Hepatocyte (in vitro differentiated cells): Measurements from ENCODE around the gene UGT1A1. TPM values are rescaled to one million over a fixed set of nuclear protein-coding genes. Genes with fewer than 3 reads are reported as not detected.

Experiments used
- DNase-seq: peaks from one replicate; pipeline ENCODE4 v3.0.0-alpha.2; 2016; ENCODE audit warnings: low spot score
- H2AFZ ChIP-seq: fragments of 200-600 bp; sonication (generic); 2 replicates; pipeline ENCODE4 v1.6.0; 2016; ENCODE audit warnings: antibody characterized with exemption, mild to moderate bottlenecking
- H3K27ac ChIP-seq: fragments of 200-600 bp; sonication (generic); 2 replicates; pipeline ENCODE4 v1.5.1; 2016; ENCODE audit warnings: mild to moderate bottlenecking
- H3K27me3 ChIP-seq: fragments of 200-600 bp; sonication (generic); 2 replicates; pipeline ENCODE4 v1.6.1; 2016
- H3K36me3 ChIP-seq: fragments of 200-600 bp; sonication (generic); replicated peaks from 2 replicates; pipeline ENCODE4 v1.5.1; 2016; ENCODE audit warnings: low read depth; ENCODE audit not compliant: insufficient read depth
- H3K4me1 ChIP-seq: fragments of 200-600 bp; sonication (generic); 2 replicates; pipeline ENCODE4 v1.5.1; 2016; ENCODE audit warnings: mild to moderate bottlenecking, moderate library complexity; ENCODE audit not compliant: insufficient read depth
- H3K4me2 ChIP-seq: fragments of 200-600 bp; sonication (generic); 2 replicates; pipeline ENCODE4 v1.6.0; 2016
- H3K4me3 ChIP-seq: fragments of 200-600 bp; sonication (generic); 2 replicates; pipeline ENCODE4 v1.5.1; 2016; ENCODE audit warnings: mild to moderate bottlenecking
- H3K79me2 ChIP-seq: fragments of 200-600 bp; sonication (generic); 2 replicates; pipeline ENCODE4 v1.6.0; 2017; ENCODE audit warnings: mild to moderate bottlenecking
- H3K9me2 ChIP-seq: fragments of 200-600 bp; sonication (generic); replicated peaks from 2 replicates; pipeline ENCODE4 v1.6.0; 2017; ENCODE audit warnings: mild to moderate bottlenecking; ENCODE audit not compliant: insufficient read depth
- H3K9me3 ChIP-seq: fragments of 200-600 bp; sonication (generic); 2 replicates; pipeline ENCODE4 v1.5.1; 2016; ENCODE audit warnings: low read depth, mild to moderate bottlenecking
- H4K20me1 ChIP-seq: fragments of 200-600 bp; sonication (generic); 2 replicates; pipeline ENCODE4 v1.6.0; 2016; ENCODE audit warnings: mild to moderate bottlenecking; ENCODE audit not compliant: insufficient read depth, poor library complexity, severe bottlenecking
- EZH2 ChIP-seq: fragments of 200-600 bp; sonication (generic); IDR thresholded peaks from 2 replicates; pipeline ENCODE4 v1.6.1; 2016; ENCODE audit warnings: antibody characterized with exemption, mild to moderate bottlenecking, borderline replicate concordance
- EZH2phosphoT487 ChIP-seq: fragments of 200-600 bp; sonication (generic); IDR thresholded peaks from one replicate; pipeline ENCODE4 v1.6.1; 2018; ENCODE audit warnings: antibody characterized with exemption, mild to moderate bottlenecking, low read depth, moderate library complexity; ENCODE audit not compliant: unreplicated experiment, severe bottlenecking
- WGBS: methylation state at CpG from one replicate; pipeline ENCODE4 v1.1.6; 2016; ENCODE audit warnings: low lambda C conversion rate; ENCODE audit errors: missing lambda C conversion rate; 5-methylcytosine and 5-hydroxymethylcytosine counted together
- polyA plus RNA-seq: library from polyadenylated mRNA; unstranded; fragments of >200 nt; fragmentation: Nextera tagmentation; extraction: Ambion mirVana; gene quantifications from 2 replicates; pipeline ENCODE4 v1.2.1, GENCODE V29; 2016
- total RNA-seq: library from RNA; depleted of rRNA; stranded (reverse); fragments of >200 nt; gene quantifications from 2 replicates; pipeline ENCODE4 v1.2.3, GENCODE V29; 2014
- TF ChIP-seq, protein P1 (sequence below): fragments of 200-600 bp; sonication (generic); IDR thresholded peaks from 2 replicates; pipeline ENCODE4 v1.5.1; 2016; ENCODE audit warnings: antibody characterized with exemption, mild to moderate bottlenecking; ENCODE audit not compliant: poor library complexity

UGT1A1 gene
- total and polyA plus RNA-seq, 2 experiments from 2014 or later: 0.53 to 0.91 TPM

- H3K79me2 ChIP-seq: no peaks in the 10 kb centered on the region
- H3K4me1 ChIP-seq: no peaks in the 10 kb centered on the region
- no peaks in the 10 kb centered on the region for H4K20me1 ChIP-seq
- H3K27ac ChIP-seq: peak overlapping the region; percentile 71
- H3K9me2 ChIP-seq: no peaks in the 10 kb centered on the region
- TF ChIP-seq EZH2phosphoT487: no peak
- no peak overlapping the region for H3K4me2 ChIP-seq
- 79% methylated on average over 3 of the region's 3 CpGs for WGBS
- H3K27me3 ChIP-seq: no peaks in the 10 kb centered on the region
- no peak for DNase-seq
- H3K4me3 ChIP-seq: no peak overlapping the region
- H2AFZ ChIP-seq: no peak overlapping the region
- no peaks in the 10 kb centered on the region for H3K9me3 ChIP-seq
- no peaks in the 10 kb centered on the region for H3K36me3 ChIP-seq
Measured at GRCh38 chr2:233764761-233765160, 4.7 kb downstream of the UGT1A1 start.

GRCh38 chr2:233766416-233766815 is 6.3 kb downstream of the UGT1A1 start:
- Histone ChIP-seq H3K27ac (no peak overlapping the region), H3K27me3 (no peaks in the 10 kb centered on the region), H3K9me2 (no peaks in the 10 kb centered on the region), H3K79me2 (no peaks in the 10 kb centered on the region), H3K9me3 (no peaks in the 10 kb centered on the region), H3K4me3 (no peak overlapping the region), H3K4me1 (no peaks in the 10 kb centered on the region), H4K20me1 (no peaks in the 10 kb centered on the region), H3K4me2 (no peak overlapping the region), H3K36me3 (no peaks in the 10 kb centered on the region), H2AFZ (no peak overlapping the region)
- WGBS: 79% methylated on average over 4 of the region's 4 CpGs
- TF ChIP-seq EZH2phosphoT487 (no peak), EZH2 (no peak)
- TF ChIP-seq, protein P1, sequence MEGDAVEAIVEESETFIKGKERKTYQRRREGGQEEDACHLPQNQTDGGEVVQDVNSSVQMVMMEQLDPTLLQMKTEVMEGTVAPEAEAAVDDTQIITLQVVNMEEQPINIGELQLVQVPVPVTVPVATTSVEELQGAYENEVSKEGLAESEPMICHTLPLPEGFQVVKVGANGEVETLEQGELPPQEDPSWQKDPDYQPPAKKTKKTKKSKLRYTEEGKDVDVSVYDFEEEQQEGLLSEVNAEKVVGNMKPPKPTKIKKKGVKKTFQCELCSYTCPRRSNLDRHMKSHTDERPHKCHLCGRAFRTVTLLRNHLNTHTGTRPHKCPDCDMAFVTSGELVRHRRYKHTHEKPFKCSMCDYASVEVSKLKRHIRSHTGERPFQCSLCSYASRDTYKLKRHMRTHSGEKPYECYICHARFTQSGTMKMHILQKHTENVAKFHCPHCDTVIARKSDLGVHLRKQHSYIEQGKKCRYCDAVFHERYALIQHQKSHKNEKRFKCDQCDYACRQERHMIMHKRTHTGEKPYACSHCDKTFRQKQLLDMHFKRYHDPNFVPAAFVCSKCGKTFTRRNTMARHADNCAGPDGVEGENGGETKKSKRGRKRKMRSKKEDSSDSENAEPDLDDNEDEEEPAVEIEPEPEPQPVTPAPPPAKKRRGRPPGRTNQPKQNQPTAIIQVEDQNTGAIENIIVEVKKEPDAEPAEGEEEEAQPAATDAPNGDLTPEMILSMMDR: no peak
- no peak for DNase-seq

DNA sequence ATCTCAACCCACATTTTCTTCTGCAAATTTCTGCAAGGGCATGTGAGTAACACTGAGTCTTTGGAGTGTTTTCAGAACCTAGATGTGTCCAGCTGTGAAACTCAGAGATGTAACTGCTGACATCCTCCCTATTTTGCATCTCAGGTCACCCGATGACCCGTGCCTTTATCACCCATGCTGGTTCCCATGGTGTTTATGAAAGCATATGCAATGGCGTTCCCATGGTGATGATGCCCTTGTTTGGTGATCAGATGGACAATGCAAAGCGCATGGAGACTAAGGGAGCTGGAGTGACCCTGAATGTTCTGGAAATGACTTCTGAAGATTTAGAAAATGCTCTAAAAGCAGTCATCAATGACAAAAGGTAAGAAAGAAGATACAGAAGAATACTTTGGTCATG is 8.0 kb downstream of the UGT1A1 start:
- no peaks in the 10 kb centered on the region for H3K79me2 ChIP-seq
- DNase-seq: no peak
- no peaks in the 10 kb centered on the region for H4K20me1 ChIP-seq
- H3K27ac ChIP-seq: no peak overlapping the region
- H3K9me3 ChIP-seq: no peaks in the 10 kb centered on the region
- H3K9me2 ChIP-seq: no peaks in the 10 kb centered on the region
- TF ChIP-seq EZH2: no peak
- TF ChIP-seq EZH2phosphoT487: no peak
- TF ChIP-seq, protein P1: no peak
- no peak overlapping the region for H3K4me2 ChIP-seq
- H2AFZ ChIP-seq: no peak overlapping the region
- H3K4me1 ChIP-seq: no peaks in the 10 kb centered on the region
- no peaks in the 10 kb centered on the region for H3K27me3 ChIP-seq
- 80% methylated on average over 4 of the region's 4 CpGs for WGBS
- H3K4me3 ChIP-seq: no peak overlapping the region
- H3K36me3 ChIP-seq: no peaks in the 10 kb centered on the region

GRCh38 chr2:233769260-233769659 is 9.2 kb downstream of the UGT1A1 start:
- Histone ChIP-seq H3K9me2 (no peaks in the 10 kb centered on the region), H3K79me2 (no peaks in the 10 kb centered on the region), H2AFZ (no peak overlapping the region), H3K36me3 (no peaks in the 10 kb centered on the region), H3K4me1 (no peaks in the 10 kb centered on the region), H3K4me2 (no peak overlapping the region), H3K27ac (no peak overlapping the region), H3K27me3 (no peaks in the 10 kb centered on the region), H4K20me1 (no peaks in the 10 kb centered on the region), H3K9me3 (no peaks in the 10 kb centered on the region), H3K4me3 (no peak overlapping the region)
- no peak for DNase-seq
- WGBS: 91% methylated on average over 9 of the region's 9 CpGs
- TF ChIP-seq, protein P1: no peak
- TF ChIP-seq EZH2phosphoT487 (no peak), EZH2 (no peak)
